ENCODE results near the gene ZNF605.

DNA sequence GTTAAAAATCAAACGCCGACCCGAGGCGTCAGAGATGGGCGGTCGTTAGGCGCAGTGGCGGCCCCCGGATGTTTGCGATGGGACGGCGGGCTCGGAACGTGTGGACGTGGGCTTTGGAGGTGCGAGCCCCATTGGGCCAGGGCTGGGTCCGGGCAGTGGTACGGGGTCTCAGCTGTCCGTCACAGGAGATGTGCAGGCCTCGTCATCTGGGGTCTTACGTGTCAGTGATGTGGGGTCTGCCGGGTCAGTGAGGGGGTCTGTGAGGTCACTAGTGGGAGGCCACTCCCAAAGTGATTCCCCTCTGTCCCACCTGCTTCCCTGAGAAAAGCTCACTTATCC, 47.1 kb downstream of the ZNF605 start:
- TF ChIP-seq POLR2AphosphoS5 (IDR thresholded peaks at IDR 0.05) (no peak), POLR2A (IDR thresholded peaks at IDR 0.05) (no peak)

Data from breast epithelium (tissue), 3 donors.